T-helper 1 cell treated with Interleukin-12 subunit alpha and Interleukin-12 subunit beta and Interleukin-4 antibody, amounts not matched to agents 30 ng/mL and 1 ng/mL, for 36 hours (primary cell): ENCODE results near the gene NUP62. TPM values are rescaled to one million over a fixed set of nuclear protein-coding genes. Genes with fewer than 3 reads are reported as not detected.
"Not testable (repeated sequence)": the region's sequence is repeated elsewhere in the genome, so short reads cannot be mapped to it uniquely, and the experiment has no call there.

Source experiments
- intact Hi-C: fragments of 100-400 bp; cut with micrococcal nuclease; formaldehyde crosslinking; loops from one replicate; pipeline ENCODE4 v1.15.1; 2024
- total RNA-seq: library from RNA; stranded (reverse); gene quantifications from 2 replicates; pipeline ENCODE4 v1.2.3, GENCODE V29; 2022

Gene NUP62
- total RNA-seq, 1 donor from 2014 or later, result 155 TPM

GRCh38 chr19:49926515-49926914 is 2.8 kb downstream of the NUP62 start:
- intact Hi-C loops, result no loop called here

GRCh38 chr19:49925486-49925885 is 3.8 kb downstream of the NUP62 start:
- intact Hi-C loops, result no loop called here

- intact Hi-C loops, result not testable (repeated sequence)
These were observed 4.5 kb downstream of the NUP62 start for GRCh38 chr19:49924881-49925210.

- intact Hi-C loops, result no loop called here
These were observed 5.1 kb downstream of the NUP62 start for GRCh38 chr19:49924004-49924880.

GRCh38 chr19:49923055-49924003 is 6.0 kb downstream of the NUP62 start:
- intact Hi-C loops, result no loop called here

GRCh38 chr19:49921871-49922795 is 7.2 kb downstream of the NUP62 start:
- intact Hi-C loops, result no loop called here

GRCh38 chr19:49920624-49921363 is 8.5 kb downstream of the NUP62 start:
- intact Hi-C loops, result no loop called here

GRCh38 chr19:49918089-49918488 is 11.2 kb downstream of the NUP62 start:
- intact Hi-C loops, result no loop called here

- intact Hi-C loops, result no loop called here
These were observed 12.2 kb downstream of the NUP62 start for GRCh38 chr19:49916839-49917733.

- intact Hi-C loops, result no loop called here
These were observed 14.0 kb downstream of the NUP62 start for GRCh38 chr19:49915271-49915670.

GRCh38 chr19:49913720-49914119 is 15.6 kb downstream of the NUP62 start:
- intact Hi-C loops, result no loop called here

- intact Hi-C loops, result no loop called here
These were observed 16.2 kb downstream of the NUP62 start for GRCh38 chr19:49912965-49913685.

- intact Hi-C loops, result loop anchor here (2.0 kb wide), 2 partner anchors 15 to 17 kb away; partner anchors contain the start of genes ATF5, IL4I1 and NUP62
These were observed 17.7 kb downstream of the NUP62 start for GRCh38 chr19:49911381-49912145.

GRCh38 chr19:49910179-49910578 is 19.1 kb downstream of the NUP62 start:
- intact Hi-C loops, result loop anchor here (2.0 kb wide), 2 partner anchors 13 to 19 kb away; partner anchors contain the start of genes ATF5, IL4I1 and NUP62

GRCh38 chr19:49908480-49909420 is 20.6 kb downstream of the NUP62 start:
- intact Hi-C loops, result no loop called here

GRCh38 chr19:49907745-49908446 is 21.4 kb downstream of the NUP62 start:
- intact Hi-C loops, result no loop called here
